22Rv1 (cell line): Measurements from ENCODE around the gene DERA.

Source experiments
- ZFX ChIP-seq: fragments of 450-650 bp; IDR thresholded peaks from 2 replicates; pipeline ENCODE4 v1.6.1; 2017; ENCODE audit warnings: antibody characterized with exemption, borderline replicate concordance
- TF ChIP-seq, protein P1 (sequence below): fragments of 450-650 bp; IDR thresholded peaks from 2 replicates; pipeline ENCODE4 v1.5.1; 2017; ENCODE audit warnings: mild to moderate bottlenecking

DNA sequence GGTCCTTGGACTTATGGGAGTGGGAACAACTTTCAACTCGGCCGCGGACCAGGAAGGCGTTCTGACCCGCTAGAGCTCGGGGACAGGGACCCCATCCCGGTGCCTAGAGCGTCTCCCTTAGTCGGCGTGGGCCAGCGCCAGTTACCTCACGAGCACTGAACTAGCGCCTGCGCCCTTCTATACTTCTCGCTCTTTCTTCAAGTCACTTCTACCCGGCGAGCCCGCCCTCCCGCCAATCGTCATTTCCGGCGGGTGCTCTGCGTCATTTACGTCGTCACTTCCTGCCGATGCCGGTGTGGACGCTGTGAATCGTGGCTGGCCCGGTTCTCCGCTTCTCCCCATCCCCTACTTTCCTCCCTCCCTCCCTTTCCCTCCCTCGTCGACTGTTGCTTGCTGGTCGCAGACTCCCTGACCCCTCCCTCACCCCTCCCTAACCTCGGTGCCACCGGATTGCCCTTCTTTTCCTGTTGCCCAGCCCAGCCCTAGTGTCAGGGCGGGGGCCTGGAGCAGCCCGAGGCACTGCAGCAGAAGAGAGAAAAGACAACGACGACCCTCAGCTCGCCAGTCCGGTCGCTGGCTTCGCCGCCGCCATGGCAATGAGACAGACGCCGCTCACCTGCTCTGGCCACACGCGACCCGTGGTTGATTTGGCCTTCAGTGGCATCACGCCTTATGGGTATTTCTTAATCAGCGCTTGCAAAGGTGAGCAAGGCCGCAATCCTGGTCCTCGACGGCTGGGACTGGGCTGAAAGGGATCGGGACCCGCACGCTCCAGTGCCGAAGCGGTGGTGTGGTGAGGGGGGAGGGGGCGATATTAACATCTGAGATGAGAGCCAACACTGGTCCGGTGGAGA is 28.8 kb upstream of the DERA start, which contains the start of gene STRAP:
- TF ChIP-seq, protein P1, sequence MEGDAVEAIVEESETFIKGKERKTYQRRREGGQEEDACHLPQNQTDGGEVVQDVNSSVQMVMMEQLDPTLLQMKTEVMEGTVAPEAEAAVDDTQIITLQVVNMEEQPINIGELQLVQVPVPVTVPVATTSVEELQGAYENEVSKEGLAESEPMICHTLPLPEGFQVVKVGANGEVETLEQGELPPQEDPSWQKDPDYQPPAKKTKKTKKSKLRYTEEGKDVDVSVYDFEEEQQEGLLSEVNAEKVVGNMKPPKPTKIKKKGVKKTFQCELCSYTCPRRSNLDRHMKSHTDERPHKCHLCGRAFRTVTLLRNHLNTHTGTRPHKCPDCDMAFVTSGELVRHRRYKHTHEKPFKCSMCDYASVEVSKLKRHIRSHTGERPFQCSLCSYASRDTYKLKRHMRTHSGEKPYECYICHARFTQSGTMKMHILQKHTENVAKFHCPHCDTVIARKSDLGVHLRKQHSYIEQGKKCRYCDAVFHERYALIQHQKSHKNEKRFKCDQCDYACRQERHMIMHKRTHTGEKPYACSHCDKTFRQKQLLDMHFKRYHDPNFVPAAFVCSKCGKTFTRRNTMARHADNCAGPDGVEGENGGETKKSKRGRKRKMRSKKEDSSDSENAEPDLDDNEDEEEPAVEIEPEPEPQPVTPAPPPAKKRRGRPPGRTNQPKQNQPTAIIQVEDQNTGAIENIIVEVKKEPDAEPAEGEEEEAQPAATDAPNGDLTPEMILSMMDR, result no peak
- TF ChIP-seq ZFX, result no peak
